Endothelial cell of umbilical vein (primary cell): Measurements from ENCODE around the gene FRMPD1. TPM values are rescaled to one million over a fixed set of nuclear protein-coding genes. Genes with fewer than 3 reads are reported as not detected.

ENCODE experiments used
- BruUV-seq: library from RNA; stranded (reverse); fragments of 400-500 nt; replicated peaks from 2 replicates; lab custom pipeline; 2021; lab: Mats Ljungman, UMichigan
- CTCF ChIA-PET: fragments of 300-600, 350-600 bp; sonication (Branson Sonifier 250); formaldehyde crosslinking; loops from one replicate; lab custom pipeline; 2021; ENCODE audit warnings: antibody characterized with exemption, inconsistent platforms; lab: Charles Lee
- POLR2A ChIA-PET: fragments of 300-600, 350-600 bp; sonication (Branson Sonifier 250); formaldehyde crosslinking; loops from one replicate; lab custom pipeline; 2021; ENCODE audit warnings: antibody characterized with exemption, inconsistent platforms; lab: Charles Lee
- DNase-seq: peaks from one replicate; pipeline ENCODE4 v3.0.0-alpha.2; 2011; ENCODE audit warnings: low read depth, low spot score
- FAIRE-seq: peaks from 2 replicates; lab custom pipeline; 2011; peaks lifted over from hg19 to GRCh38; lab: Jason Lieb, UNC
- H2AFZ ChIP-seq: 2 replicates; pipeline ENCODE4 v1.6.0; 2012; ENCODE audit warnings: low read depth, low read length, control low read depth, inconsistent platforms
- H3K27ac ChIP-seq: 2 replicates; pipeline ENCODE4 v1.5.1; 2011; ENCODE audit warnings: low read depth, mild to moderate bottlenecking, control low read depth, low read length, moderate library complexity; ENCODE audit not compliant: insufficient read depth
- H3K27me3 ChIP-seq, 2 experiments: 2 replicates each; pipeline versions ENCODE4 v1.6.0 to v1.6.1; 2011; ENCODE audit warnings: low read length in 2 of 2, mixed read lengths in 1 of 2; ENCODE audit not compliant: control insufficient read depth in 2 of 2, insufficient read depth in 2 of 2
- H3K36me3 ChIP-seq, 2 experiments: 2 replicates in 1 of 2; 3 replicates in 1 of 2; pipeline ENCODE4 v1.5.1; 2011; ENCODE audit warnings: low read length in 2 of 2, mild to moderate bottlenecking in 1 of 2, moderate library complexity in 1 of 2; ENCODE audit not compliant: control insufficient read depth in 2 of 2, insufficient read depth in 2 of 2; ENCODE audit errors: extremely low read depth in 1 of 2
- H3K4me1 ChIP-seq: 3 replicates; pipeline ENCODE4 v1.5.1; 2011; ENCODE audit warnings: mild to moderate bottlenecking, low read length; ENCODE audit not compliant: control insufficient read depth, insufficient read depth; ENCODE audit errors: extremely low read depth
- H3K4me2 ChIP-seq: 2 replicates; pipeline ENCODE4 v1.6.1; 2011; ENCODE audit warnings: low read length, control low read depth, mixed read lengths; ENCODE audit not compliant: insufficient read depth
- H3K4me3 ChIP-seq, 3 experiments: fragments of 200-600 bp in 1 of 3; sonication (generic), shearing (Covaris generic) in 1 of 3; replicated peaks in 1 of 3; 2 replicates each; pipeline ENCODE4 v1.5.1; 2011 to 2016; ENCODE audit warnings: control low read depth in 3 of 3, low read length in 3 of 3, mild to moderate bottlenecking in 2 of 3, inconsistent platforms in 1 of 3, low read depth in 1 of 3, moderate library complexity in 1 of 3; ENCODE audit not compliant: insufficient read depth in 1 of 3
- H3K79me2 ChIP-seq: 2 replicates; pipeline ENCODE4 v1.6.0; 2012; ENCODE audit warnings: low read length, inconsistent platforms; ENCODE audit not compliant: control insufficient read depth, insufficient read depth
- H3K9ac ChIP-seq: replicated peaks from 2 replicates; pipeline ENCODE3; 2011; ENCODE audit warnings: low read length, control low read depth; ENCODE audit not compliant: insufficient read depth; ENCODE audit errors: extremely low read depth
- H3K9me1 ChIP-seq: replicated peaks from 3 replicates; pipeline ENCODE4 v1.6.0; 2011; ENCODE audit warnings: mild to moderate bottlenecking, low read length; ENCODE audit not compliant: control insufficient read depth, insufficient read depth; ENCODE audit errors: extremely low read depth
- H3K9me3 ChIP-seq: replicated peaks from 2 replicates; pipeline ENCODE4 v1.5.1; 2012; ENCODE audit warnings: low read length, inconsistent platforms; ENCODE audit not compliant: control insufficient read depth, insufficient read depth
- H4K20me1 ChIP-seq: replicated peaks from 2 replicates; pipeline ENCODE3; 2011; ENCODE audit warnings: mild to moderate bottlenecking, low read length; ENCODE audit not compliant: control insufficient read depth, insufficient read depth; ENCODE audit errors: extremely low read depth
- EZH2 ChIP-seq: IDR thresholded peaks from 2 replicates; pipeline ENCODE4 v1.6.1; 2012; ENCODE audit warnings: borderline replicate concordance, low read depth, mild to moderate bottlenecking, moderate library complexity, low read length, inconsistent platforms; ENCODE audit not compliant: severe bottlenecking
- FOS ChIP-seq: IDR thresholded peaks from 2 replicates; pipeline ENCODE4 v1.6.1; 2011; ENCODE audit warnings: mild to moderate bottlenecking, low read length, moderate library complexity, borderline replicate concordance; ENCODE audit not compliant: insufficient read depth
- GATA2 ChIP-seq: IDR thresholded peaks from 2 replicates; pipeline ENCODE4 v1.7.0; 2011; ENCODE audit warnings: low read depth, mild to moderate bottlenecking, moderate library complexity, mixed read lengths, low read length; ENCODE audit not compliant: insufficient read length, insufficient read depth
- JUN ChIP-seq: IDR thresholded peaks from 2 replicates; pipeline ENCODE4 v1.6.1; 2011; ENCODE audit warnings: borderline replicate concordance, low read depth; ENCODE audit not compliant: insufficient read length, insufficient read depth
- MAX ChIP-seq: IDR thresholded peaks from 2 replicates; pipeline ENCODE4 v1.6.1; 2011; ENCODE audit not compliant: insufficient read depth, insufficient read length
- MYC ChIP-seq: IDR thresholded peaks from one replicate; pipeline ENCODE4 v1.6.1; 2011; ENCODE audit warnings: mild to moderate bottlenecking, low read depth, low read length
- POLR2A ChIP-seq: IDR thresholded peaks from 2 replicates; pipeline ENCODE4 v1.6.1; 2012; ENCODE audit warnings: low read depth, mild to moderate bottlenecking, control low read depth, low read length
- POLR2AphosphoS5 ChIP-seq: IDR thresholded peaks from 2 replicates; pipeline ENCODE4 v1.6.1; 2012; ENCODE audit warnings: low read depth, mild to moderate bottlenecking, control low read depth, low read length, moderate library complexity; ENCODE audit not compliant: insufficient read depth
- dilution Hi-C: fragments of 300-500 bp; cut with MboI; formaldehyde crosslinking; loops from one replicate; pipeline ENCODE4 v1.15.0; 2019; ENCODE audit warnings: low sequenced_read_pairs; ENCODE audit not compliant: extremely low pct_ligation_motif_present
- intact Hi-C: fragments of 100-400 bp; cut with micrococcal nuclease; formaldehyde crosslinking; loops from one replicate; pipeline ENCODE4 v1.10.0; 2022
- polyA plus RNA-seq, 4 experiments: library from polyadenylated mRNA; depleted of rRNA in 3 of 4; stranded (reverse) in 3 of 4; unstranded in 1 of 4; fragments of >200 nt; gene quantifications; 2 replicates each; pipeline versions ENCODE4 v1.2.1 to v1.2.3, GENCODE V29; 2011 to 2012; ENCODE audit warnings: missing spikeins in 1 of 4
- total RNA-seq: library from RNA; stranded (reverse); gene quantifications from 2 replicates; pipeline ENCODE4 v1.2.3, GENCODE V29; 2021
- TF ChIP-seq, protein P1 (sequence below), 2 donors: IDR thresholded peaks; 1 replicate in 1 of 2; 2 replicates in 1 of 2; pipeline ENCODE4 v1.5.1; 2011; ENCODE audit warnings: low read length in 2 of 2, mild to moderate bottlenecking in 2 of 2, moderate library complexity in 2 of 2, control low read depth in 1 of 2, inconsistent platforms in 1 of 2, low read depth in 1 of 2; ENCODE audit not compliant: insufficient read depth in 1 of 2; ENCODE audit errors: extremely low read depth in 1 of 2

The FRMPD1 gene
- total and polyA plus RNA-seq, 2 donors (not counting 3 experiments of a cell fraction or from before 2014, with no cell fraction given) = not detected

DNA sequence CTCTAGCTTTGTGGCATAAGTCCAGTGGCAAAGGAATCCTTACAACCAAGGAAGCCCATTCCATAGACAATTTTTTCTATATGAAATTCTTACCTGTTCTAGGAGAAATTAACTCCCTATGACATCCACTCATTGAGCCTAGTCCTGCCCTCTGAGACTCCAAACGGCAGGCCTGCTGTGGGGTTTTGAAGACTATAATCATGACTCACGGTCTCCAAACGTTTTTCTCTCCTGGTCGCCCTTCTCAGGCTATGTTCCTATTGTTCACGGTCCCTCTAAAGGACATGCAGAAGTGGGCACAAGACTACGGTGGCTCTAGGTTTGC lies 133.5 kb downstream of the FRMPD1 start:
- TF ChIP-seq, protein P1, sequence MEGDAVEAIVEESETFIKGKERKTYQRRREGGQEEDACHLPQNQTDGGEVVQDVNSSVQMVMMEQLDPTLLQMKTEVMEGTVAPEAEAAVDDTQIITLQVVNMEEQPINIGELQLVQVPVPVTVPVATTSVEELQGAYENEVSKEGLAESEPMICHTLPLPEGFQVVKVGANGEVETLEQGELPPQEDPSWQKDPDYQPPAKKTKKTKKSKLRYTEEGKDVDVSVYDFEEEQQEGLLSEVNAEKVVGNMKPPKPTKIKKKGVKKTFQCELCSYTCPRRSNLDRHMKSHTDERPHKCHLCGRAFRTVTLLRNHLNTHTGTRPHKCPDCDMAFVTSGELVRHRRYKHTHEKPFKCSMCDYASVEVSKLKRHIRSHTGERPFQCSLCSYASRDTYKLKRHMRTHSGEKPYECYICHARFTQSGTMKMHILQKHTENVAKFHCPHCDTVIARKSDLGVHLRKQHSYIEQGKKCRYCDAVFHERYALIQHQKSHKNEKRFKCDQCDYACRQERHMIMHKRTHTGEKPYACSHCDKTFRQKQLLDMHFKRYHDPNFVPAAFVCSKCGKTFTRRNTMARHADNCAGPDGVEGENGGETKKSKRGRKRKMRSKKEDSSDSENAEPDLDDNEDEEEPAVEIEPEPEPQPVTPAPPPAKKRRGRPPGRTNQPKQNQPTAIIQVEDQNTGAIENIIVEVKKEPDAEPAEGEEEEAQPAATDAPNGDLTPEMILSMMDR (IDR thresholded peaks at IDR 0.05; ENCODE audit: extremely low read depth in 1 of 2, insufficient read depth in 1 of 2, low read depth in 1 of 2, low read length in 2 of 2) = no peak
- no peak for TF ChIP-seq GATA2
- TF ChIP-seq JUN = no peak
- no peak for TF ChIP-seq MAX
- TF ChIP-seq POLR2AphosphoS5 = no peak
- TF ChIP-seq MYC = no peak
- TF ChIP-seq POLR2A = no peak
- TF ChIP-seq EZH2 = no peak
- no peak for TF ChIP-seq FOS
- DNase-seq (no peak), FAIRE-seq (no peak)
- Histone ChIP-seq H3K4me1 (peaks cover 12% of the 10 kb centered on the region), H3K36me3 (peaks cover 5 to 22% of the 10 kb centered on the region in 2 experiments), H2AFZ (peak overlapping the region; percentile 91), H3K27ac (peak overlapping the region; percentile 34), H4K20me1 (no peaks in the 10 kb centered on the region), H3K4me2 (peak overlapping the region; percentile 79), H3K79me2 (peaks cover 30% of the 10 kb centered on the region), H3K9me3 (no peaks in the 10 kb centered on the region), H3K9me1 (no peaks in the 10 kb centered on the region), H3K9ac (peak overlapping the region; percentile 72), H3K27me3 (no peaks in the 10 kb centered on the region), H3K4me3 (peak overlapping the region; percentile 42 to 80 (median 64))
- dilution Hi-C loops = no loop called here
- ChIA-PET CTCF (interaction anchor here (1.2 to 1.5 kb wide), 3 partner anchors 10 to 192 kb away, joined by 3 to 4 read pairs (median 4); partner anchors contain the start of gene TOMM5), POLR2A (interaction anchor here (1.2 kb wide), 1 partner anchor 17 kb away, joined by 7 read pairs; the partner anchor contains the start of gene DCAF10)
- no TSS peak for BruUV-seq
- intact Hi-C loops = loop anchor here (2.0 to 10.0 kb wide), 3 partner anchors 31 to 299 kb away; partner anchors contain the start of genes POLR1E and TRMT10B
